Gastroesophageal sphincter (tissue), 4 donors: Measurements from ENCODE around the gene RNF212. TPM values are rescaled to one million over a fixed set of nuclear protein-coding genes. Genes with fewer than 3 reads are reported as not detected.

ENCODE experiments used
- ATAC-seq: fragments of 150-250 bp; one replicate; pipeline ENCODE4 v1.9.1; 2016; ENCODE audit warnings: mild to moderate bottlenecking, moderate library complexity
- H3K27ac ChIP-seq, 4 donors: fragments of 200-600 bp; sonication (generic) in 3 of 4; 1 replicate in 3 of 4; 2 replicates in 1 of 4; pipeline ENCODE4 v1.5.1; 2016 to 2019
- H3K27me3 ChIP-seq: fragments of 200-600 bp; sonication (generic); one replicate; pipeline ENCODE4 v1.5.1; 2019
- H3K36me3 ChIP-seq, 2 donors: fragments of 200-600 bp; sonication (generic); one replicate each; pipeline ENCODE4 v1.5.1; 2019; ENCODE audit warnings: control low read depth in 1 of 2
- H3K4me1 ChIP-seq, 3 donors: fragments of 200-600 bp; sonication (generic); 1 replicate in 2 of 3; 2 replicates in 1 of 3; pipeline ENCODE4 v1.5.1; 2016 to 2019; ENCODE audit warnings: control low read depth in 2 of 3
- H3K4me3 ChIP-seq, 2 donors: fragments of 200-600 bp; sonication (generic); one replicate each; pipeline ENCODE4 v1.5.1; 2019; ENCODE audit warnings: mild to moderate bottlenecking in 1 of 2, moderate library complexity in 1 of 2
- H3K9me3 ChIP-seq, 3 donors: fragments of 200-600 bp; sonication (generic); one replicate each; pipeline ENCODE4 v1.5.1; 2017 to 2019; ENCODE audit warnings: control low read depth in 2 of 3
- EP300 ChIP-seq: sonication (generic); formaldehyde crosslinking; IDR thresholded peaks from one replicate; pipeline ENCODE4 v1.6.1; 2017; ENCODE audit warnings: antibody characterized with exemption, mild to moderate bottlenecking
- POLR2A ChIP-seq, 2 donors: fragments of 450-650 bp; IDR thresholded peaks; one replicate each; pipeline ENCODE4 v1.6.1; 2017; ENCODE audit warnings: antibody characterized with exemption in 2 of 2, mild to moderate bottlenecking in 2 of 2, moderate library complexity in 1 of 2
- POLR2AphosphoS5 ChIP-seq: sonication (generic); formaldehyde crosslinking; IDR thresholded peaks from one replicate; pipeline ENCODE4 v1.6.1; 2017; ENCODE audit warnings: antibody characterized with exemption
- WGBS, 2 donors: methylation state at CpG; one replicate each; pipeline ENCODE4 v1.1.5; 2018; ENCODE audit warnings: low coverage in 1 of 2; 5-methylcytosine and 5-hydroxymethylcytosine counted together
- total RNA-seq, 4 donors: library from RNA; depleted of rRNA; stranded (reverse); fragments of >200 nt; gene quantifications; one replicate each; pipeline ENCODE4 v1.1.0, GENCODE V29; 2016
- TF ChIP-seq, protein P1 (sequence below), 4 experiments: fragments of 200-600 bp in 2 of 4; fragments of 450-650 bp in 2 of 4; sonication (generic) in 1 of 4; IDR thresholded peaks; one replicate each; pipeline ENCODE4 v1.5.1; 2017 to 2019; ENCODE audit warnings: antibody characterized with exemption in 4 of 4, mild to moderate bottlenecking in 2 of 4, moderate library complexity in 2 of 4

Gene RNF212
- total RNA-seq, 4 donors from 2014 or later, result 1.5 to 6.9 (median 4.6) TPM

GRCh38 chr4:1122505-1122904, 9.1 kb upstream of the RNF212 start:
- Histone ChIP-seq H3K27ac (no peak overlapping the region), H3K4me3 (no peak overlapping the region), H3K36me3 (no peaks in the 10 kb centered on the region), H3K27me3 (peaks cover under 1% of the 10 kb centered on the region), H3K4me1 (no peaks in the 10 kb centered on the region), H3K9me3 (no peaks in the 10 kb centered on the region)
- ATAC-seq, result no peak
- 66% methylated on average over 3 of the region's 3 CpGs; no CpG with 5 or more reads in 1 of the 2 donors for WGBS, 2 donors
- TF ChIP-seq EP300 (no peak), POLR2A (IDR thresholded peaks at IDR 0.05) (no peak), POLR2AphosphoS5 (no peak)
- TF ChIP-seq, protein P1, sequence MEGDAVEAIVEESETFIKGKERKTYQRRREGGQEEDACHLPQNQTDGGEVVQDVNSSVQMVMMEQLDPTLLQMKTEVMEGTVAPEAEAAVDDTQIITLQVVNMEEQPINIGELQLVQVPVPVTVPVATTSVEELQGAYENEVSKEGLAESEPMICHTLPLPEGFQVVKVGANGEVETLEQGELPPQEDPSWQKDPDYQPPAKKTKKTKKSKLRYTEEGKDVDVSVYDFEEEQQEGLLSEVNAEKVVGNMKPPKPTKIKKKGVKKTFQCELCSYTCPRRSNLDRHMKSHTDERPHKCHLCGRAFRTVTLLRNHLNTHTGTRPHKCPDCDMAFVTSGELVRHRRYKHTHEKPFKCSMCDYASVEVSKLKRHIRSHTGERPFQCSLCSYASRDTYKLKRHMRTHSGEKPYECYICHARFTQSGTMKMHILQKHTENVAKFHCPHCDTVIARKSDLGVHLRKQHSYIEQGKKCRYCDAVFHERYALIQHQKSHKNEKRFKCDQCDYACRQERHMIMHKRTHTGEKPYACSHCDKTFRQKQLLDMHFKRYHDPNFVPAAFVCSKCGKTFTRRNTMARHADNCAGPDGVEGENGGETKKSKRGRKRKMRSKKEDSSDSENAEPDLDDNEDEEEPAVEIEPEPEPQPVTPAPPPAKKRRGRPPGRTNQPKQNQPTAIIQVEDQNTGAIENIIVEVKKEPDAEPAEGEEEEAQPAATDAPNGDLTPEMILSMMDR (IDR thresholded peaks at IDR 0.05), result no peak

DNA sequence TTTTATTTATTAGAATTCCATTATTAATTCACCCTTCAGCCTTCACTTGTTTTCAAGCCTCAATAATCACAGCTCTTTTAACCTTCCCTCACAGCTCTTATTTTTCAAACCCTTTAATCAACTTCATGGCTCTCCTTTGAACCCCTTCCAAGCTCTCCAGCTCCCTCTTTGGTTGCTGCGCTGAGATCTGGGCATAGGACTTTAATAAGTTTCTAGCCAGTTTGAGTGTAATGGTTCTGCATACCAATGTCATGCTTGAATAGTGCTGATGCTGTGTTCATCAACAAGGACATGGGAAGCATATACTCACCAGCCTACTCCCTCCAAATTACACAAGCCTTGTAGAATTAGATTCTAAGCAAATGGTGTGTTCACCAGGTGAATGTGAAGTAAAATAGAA, 3.5 kb upstream of the RNF212 start:
- no peak overlapping the region for H3K27ac ChIP-seq
- WGBS, 2 donors, result 27 to 60% methylated on average over 1 of the region's 1 CpG
- no peak for ATAC-seq
- no peak overlapping the region for H3K4me3 ChIP-seq
- no peaks in the 10 kb centered on the region for H3K36me3 ChIP-seq
- no peaks in the 10 kb centered on the region for H3K9me3 ChIP-seq
- TF ChIP-seq EP300 (no peak), POLR2AphosphoS5 (no peak), POLR2A (IDR thresholded peaks at IDR 0.05) (no peak)
- TF ChIP-seq, protein P1 (IDR thresholded peaks at IDR 0.05), result no peak
- H3K4me1 ChIP-seq, result peaks cover 0 to 8% (median 0%) of the 10 kb centered on the region in 3 donors
- peaks cover 25% of the 10 kb centered on the region for H3K27me3 ChIP-seq

- Histone ChIP-seq H3K27me3 (peaks cover 36% of the 10 kb centered on the region), H3K36me3 (no peaks in the 10 kb centered on the region), H3K4me1 (peaks cover 0 to 8% (median 0%) of the 10 kb centered on the region in 3 donors), H3K9me3 (no peaks in the 10 kb centered on the region), H3K4me3 (no peak overlapping the region), H3K27ac (no peak overlapping the region)
- ATAC-seq, result no peak
- 70 to 77% methylated on average over 7 to 8 of the region's 8 CpGs for WGBS, 2 donors
- TF ChIP-seq EP300, result no peak
- TF ChIP-seq, protein P1 (IDR thresholded peaks at IDR 0.05), result no peak
- no peak for TF ChIP-seq POLR2A (IDR thresholded peaks at IDR 0.05)
- TF ChIP-seq POLR2AphosphoS5, result no peak
These were observed 2.3 kb upstream of the RNF212 start for GRCh38 chr4:1115528-1116293.

DNA sequence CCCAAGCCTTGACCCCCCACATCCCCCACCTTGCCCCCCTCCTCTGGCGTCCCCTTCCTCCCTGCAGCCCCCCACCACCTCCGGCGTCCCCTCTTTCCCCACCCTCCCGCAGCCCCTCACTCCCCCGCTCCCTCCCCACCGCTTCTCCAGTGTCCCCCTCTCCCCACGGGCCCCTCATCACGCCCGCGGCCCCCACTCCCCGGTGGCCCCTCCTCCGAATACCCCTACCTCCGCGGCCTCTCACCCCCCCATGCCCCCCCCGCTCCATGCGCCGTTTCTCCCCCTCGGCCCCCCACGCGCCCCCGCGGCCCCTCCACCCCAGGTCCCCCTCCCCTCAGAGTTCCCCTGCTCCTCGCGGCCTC, 562 bp downstream of the RNF212 start:
- no peaks in the 10 kb centered on the region for H3K36me3 ChIP-seq
- H3K4me1 ChIP-seq, result peaks cover 0 to 8% (median 0%) of the 10 kb centered on the region in 3 donors
- H3K4me3 ChIP-seq, result peak overlapping the region in 1 of 2 donors; percentile 56
- peaks cover 54% of the 10 kb centered on the region for H3K27me3 ChIP-seq
- WGBS, 2 donors, result no CpG with 5 or more reads among the region's 24 CpGs
- H3K27ac ChIP-seq, result no peak overlapping the region
- no peak for ATAC-seq
- TF ChIP-seq EP300, result no peak
- TF ChIP-seq, protein P1 (IDR thresholded peaks at IDR 0.05), result no peak
- no peak for TF ChIP-seq POLR2AphosphoS5
- TF ChIP-seq POLR2A (IDR thresholded peaks at IDR 0.05), result no peak
- H3K9me3 ChIP-seq, result no peaks in the 10 kb centered on the region
